Uterus (tissue), 4 donors: ENCODE measurements around the gene RNU6-1. TPM values are rescaled to one million over a fixed set of nuclear protein-coding genes. Genes with fewer than 3 reads are reported as not detected.

ENCODE experiments used
- DNase-seq, 2 donors: peaks; one replicate each; pipeline ENCODE4 v3.0.0-alpha.2; 2019 to 2020
- H3K27ac ChIP-seq, 2 donors: fragments of 200-600 bp; sonication (generic); 1 replicate in 1 of 2; 2 replicates in 1 of 2; pipeline ENCODE4 v1.5.1; 2016 to 2018
- H3K27me3 ChIP-seq, 2 donors: fragments of 200-600 bp; sonication (generic); one replicate each; pipeline ENCODE4 v1.5.1; 2018 to 2019; ENCODE audit warnings: control low read depth in 1 of 2
- H3K36me3 ChIP-seq, 2 donors: fragments of 200-600 bp; sonication (generic); one replicate each; pipeline ENCODE4 v1.5.1; 2019; ENCODE audit warnings: control low read depth in 1 of 2
- H3K4me1 ChIP-seq, 2 donors: fragments of 200-600 bp; sonication (generic); one replicate each; pipeline ENCODE4 v1.5.1; 2018 to 2019; ENCODE audit warnings: control low read depth in 1 of 2
- H3K4me3 ChIP-seq, 2 donors: fragments of 200-600 bp; sonication (generic); 1 replicate in 1 of 2; 2 replicates in 1 of 2; pipeline ENCODE4 v1.5.1; 2018 to 2019; ENCODE audit warnings: mild to moderate bottlenecking in 1 of 2
- H3K9me3 ChIP-seq, 2 donors: fragments of 200-600 bp; sonication (generic); one replicate each; pipeline ENCODE4 v1.5.1; 2019; ENCODE audit warnings: control low read depth in 1 of 2
- CTCF ChIP-seq, 4 experiments: fragments of 200-600 bp in 2 of 4; fragments of 450-650 bp in 2 of 4; sonication (generic) in 2 of 4; IDR thresholded peaks; one replicate each; pipeline ENCODE4 v1.5.1; 2016 to 2019; ENCODE audit warnings: antibody characterized with exemption in 4 of 4, mild to moderate bottlenecking in 2 of 4, moderate library complexity in 1 of 4
- POLR2A ChIP-seq, 2 donors: fragments of 450-650 bp; IDR thresholded peaks; one replicate each; pipeline ENCODE4 v1.6.1; 2016; ENCODE audit warnings: antibody characterized with exemption in 2 of 2, mild to moderate bottlenecking in 1 of 2, moderate library complexity in 1 of 2
- intact Hi-C: fragments of 100-400 bp; cut with DNase I; formaldehyde crosslinking; loops from one replicate; pipeline ENCODE4 v1.15.1; 2023; ENCODE audit warnings: low total_unique reads
- total RNA-seq, 4 donors: library from RNA; depleted of rRNA in 3 of 4; stranded (reverse); fragments of >200 nt in 3 of 4; gene quantifications; one replicate each; pipeline versions ENCODE4 v1.1.0 to v1.2.4, GENCODE V29; 2014 to 2023
- donor health status: DM: yes; HTN: yes; CAD: no.

The RNU6-1 gene
- total RNA-seq, 4 donors from 2014 or later: not detected

- DNase-seq: no peak
- Histone ChIP-seq H3K4me1 (peaks cover 0 to 36% of the 10 kb centered on the region in 2 donors), H3K27me3 (peaks cover 67 to 75% of the 10 kb centered on the region in 2 donors), H3K36me3 (no peaks in the 10 kb centered on the region), H3K9me3 (no peaks in the 10 kb centered on the region), H3K27ac (no peak overlapping the region), H3K4me3 (no peak overlapping the region)
- TF ChIP-seq CTCF (IDR thresholded peaks at IDR 0.05) (no peak), POLR2A (IDR thresholded peaks at IDR 0.05) (no peak)
- intact Hi-C loops: loop anchor here (10.0 kb wide), 1 partner anchor 377 kb away; no protein-coding TSS in a partner anchor
Observed at GRCh38 chr15:67832031-67832551, 7.8 kb downstream of the RNU6-1 start.

- TF ChIP-seq POLR2A (IDR thresholded peaks at IDR 0.05): no peak
- TF ChIP-seq CTCF (IDR thresholded peaks at IDR 0.05): no peak
- DNase-seq: no peak
- intact Hi-C loops: loop anchor here (10.0 kb wide), 1 partner anchor 377 kb away; no protein-coding TSS in a partner anchor
- Histone ChIP-seq H3K27ac (no peak overlapping the region), H3K9me3 (no peaks in the 10 kb centered on the region), H3K4me1 (peaks cover 0 to 36% of the 10 kb centered on the region in 2 donors), H3K36me3 (no peaks in the 10 kb centered on the region), H3K27me3 (peaks cover 73 to 75% of the 10 kb centered on the region in 2 donors), H3K4me3 (no peak overlapping the region)
Observed at GRCh38 chr15:67831363-67831762, 8.5 kb downstream of the RNU6-1 start.

- intact Hi-C loops: loop anchor here (10.0 kb wide), 1 partner anchor 375 kb away; no protein-coding TSS in a partner anchor
- Histone ChIP-seq H3K27me3 (peaks cover 80 to 84% of the 10 kb centered on the region in 2 donors), H3K9me3 (no peaks in the 10 kb centered on the region), H3K36me3 (no peaks in the 10 kb centered on the region), H3K27ac (no peak overlapping the region), H3K4me3 (no peak overlapping the region), H3K4me1 (peaks cover 0 to 35% of the 10 kb centered on the region in 2 donors)
- TF ChIP-seq POLR2A (IDR thresholded peaks at IDR 0.05): no peak
- DNase-seq: no peak
Observed at GRCh38 chr15:67829647-67830504, 10.0 kb downstream of the RNU6-1 start.

- intact Hi-C loops: no loop called here
- TF ChIP-seq CTCF (IDR thresholded peaks at IDR 0.05) (no peak), POLR2A (IDR thresholded peaks at IDR 0.05) (no peak)
- H3K4me1 ChIP-seq: peaks cover 0 to 35% of the 10 kb centered on the region in 2 donors
- peaks cover 77 to 84% of the 10 kb centered on the region in 2 donors for H3K27me3 ChIP-seq
- no peak overlapping the region for H3K27ac ChIP-seq
- no peaks in the 10 kb centered on the region for H3K9me3 ChIP-seq
- no peak overlapping the region for H3K4me3 ChIP-seq
- DNase-seq: no peak
- no peaks in the 10 kb centered on the region for H3K36me3 ChIP-seq
Observed at GRCh38 chr15:67828969-67829646, 10.7 kb downstream of the RNU6-1 start.

- TF ChIP-seq POLR2A (IDR thresholded peaks at IDR 0.05): no peak
- no peak for TF ChIP-seq CTCF (IDR thresholded peaks at IDR 0.05)
- Histone ChIP-seq H3K27ac (no peak overlapping the region), H3K9me3 (no peaks in the 10 kb centered on the region), H3K36me3 (no peaks in the 10 kb centered on the region), H3K27me3 (peaks cover 73 to 83% of the 10 kb centered on the region in 2 donors), H3K4me1 (peaks cover 0 to 32% of the 10 kb centered on the region in 2 donors), H3K4me3 (no peak overlapping the region)
- no peak for DNase-seq
- intact Hi-C loops: no loop called here
Observed at GRCh38 chr15:67828278-67828968, 11.4 kb downstream of the RNU6-1 start.
